ENCODE data around the gene SDK2. TPM values are rescaled to one million over a fixed set of nuclear protein-coding genes. Genes with fewer than 3 reads are reported as not detected.
A peak's percentile ranks its signal among the peaks of the same experiment; 100 is the strongest.
"Not testable (repeated sequence)": the region's sequence is repeated elsewhere in the genome, so short reads cannot be mapped to it uniquely, and the experiment has no call there.

The SDK2 gene
- total and polyA plus RNA-seq, 9 donors: 0.40 to 5.4 (median 0.96) TPM

GRCh38 chr17:73309727-73310596 is 334.3 kb downstream of the SDK2 start:
- WGBS, 3 donors: 4 to 8% (median 5%) methylated on average over 21 of the region's 21 CpGs
- Histone ChIP-seq H3K9me3 (no peaks in the 10 kb centered on the region), H3K27ac (peak overlapping the region; percentile 94 to 95), H3K36me3 (no peaks in the 10 kb centered on the region), H3K4me3 (peak overlapping the region; percentile 100), H3K27me3 (no peaks in the 10 kb centered on the region), H3K4me1 (ENCODE audit: insufficient read depth) (peaks cover 20% of the 10 kb centered on the region)
- DNase-seq: peak in 2 of 5 donors; percentile 51 to 53
- TF ChIP-seq CTCF (IDR thresholded peaks at IDR 0.05) (no peak), POLR2A (IDR thresholded peaks at IDR 0.05) (no peak), EP300 (IDR thresholded peaks at IDR 0.05) (no peak)
- intact Hi-C loops (cut with DNase I): loop anchor here in 3 of 4 donors (2.0 to 10.0 kb wide), 5 partner anchors 31 to 57 kb away; partner anchors contain the start of gene CPSF4L (in 1 of the 3)

GRCh38 chr17:73308959-73309358 is 335.3 kb downstream of the SDK2 start:
- H3K36me3 ChIP-seq; H3K9me3 ChIP-seq; H3K27me3 ChIP-seq; DNase-seq; intact Hi-C loops (cut with DNase I): not testable (repeated sequence)
- Histone ChIP-seq H3K27ac (peak overlapping the region in 1 of 2 donors; percentile 95), H3K4me1 (ENCODE audit: insufficient read depth) (peaks cover 23% of the 10 kb centered on the region), H3K4me3 (peak overlapping the region; percentile 100)
- 57 to 68% (median 58%) methylated on average over 5 of the region's 5 CpGs for WGBS, 3 donors

- peaks cover 26% of the 10 kb centered on the region for H3K4me1 ChIP-seq (ENCODE audit: insufficient read depth)
Measured at GRCh38 chr17:73308017-73308823, 336.0 kb downstream of the SDK2 start.

GRCh38 chr17:73307130-73307529 is 337.1 kb downstream of the SDK2 start:
- H3K4me1 ChIP-seq (ENCODE audit: insufficient read depth): peaks cover 30% of the 10 kb centered on the region
- TF ChIP-seq CTCF (IDR thresholded peaks at IDR 0.05): no peak
- no peak for TF ChIP-seq POLR2A (IDR thresholded peaks at IDR 0.05)
- TF ChIP-seq EP300 (IDR thresholded peaks at IDR 0.05): no peak
- WGBS, 3 donors: 68 to 78% (median 77%) methylated on average over 6 to 9 of the region's 9 CpGs
- peak in 1 of 5 donors; percentile 52 for DNase-seq
- intact Hi-C loops (cut with DNase I): no loop called here
- peak overlapping the region in 1 of 2 donors; percentile 95 for H3K27ac ChIP-seq
- no peaks in the 10 kb centered on the region for H3K27me3 ChIP-seq
- no peaks in the 10 kb centered on the region for H3K9me3 ChIP-seq
- peak overlapping the region; percentile 10 for H3K4me3 ChIP-seq
- H3K36me3 ChIP-seq: no peaks in the 10 kb centered on the region

More at GRCh38 chr17:73308017-73308823, 336.0 kb downstream of the SDK2 start:
- TF ChIP-seq POLR2A (IDR thresholded peaks at IDR 0.05): peak; percentile 21
- no peak for TF ChIP-seq CTCF (IDR thresholded peaks at IDR 0.05)
- peak; percentile 41 for TF ChIP-seq EP300 (IDR thresholded peaks at IDR 0.05)
- WGBS, 3 donors: 13 to 29% (median 22%) methylated on average over 23 of the region's 23 CpGs
- DNase-seq: peak; percentile 88 to 93 (median 91)
- H3K27ac ChIP-seq: peak overlapping the region; percentile 78 to 95
- H3K4me3 ChIP-seq: peak overlapping the region; percentile 100
- intact Hi-C loops (cut with DNase I): no loop called here
- H3K36me3 ChIP-seq: no peaks in the 10 kb centered on the region
- no peaks in the 10 kb centered on the region for H3K27me3 ChIP-seq
- H3K9me3 ChIP-seq: no peaks in the 10 kb centered on the region

Data from ovary (tissue), 9 donors.